Measurements from ENCODE around the gene VEGFB.
"Not testable (repeated sequence)": the region's sequence is repeated elsewhere in the genome, so short reads cannot be mapped to it uniquely, and the experiment has no call there.

The VEGFB gene

GRCh38 chr11:64241491-64242374 lies 7.3 kb downstream of the VEGFB start:
- DNase-seq = peak in 8 of 42 donors; percentile 98 to 100 (median 100)
- intact Hi-C loops (cut with DNase I) = no loop called here

DNA sequence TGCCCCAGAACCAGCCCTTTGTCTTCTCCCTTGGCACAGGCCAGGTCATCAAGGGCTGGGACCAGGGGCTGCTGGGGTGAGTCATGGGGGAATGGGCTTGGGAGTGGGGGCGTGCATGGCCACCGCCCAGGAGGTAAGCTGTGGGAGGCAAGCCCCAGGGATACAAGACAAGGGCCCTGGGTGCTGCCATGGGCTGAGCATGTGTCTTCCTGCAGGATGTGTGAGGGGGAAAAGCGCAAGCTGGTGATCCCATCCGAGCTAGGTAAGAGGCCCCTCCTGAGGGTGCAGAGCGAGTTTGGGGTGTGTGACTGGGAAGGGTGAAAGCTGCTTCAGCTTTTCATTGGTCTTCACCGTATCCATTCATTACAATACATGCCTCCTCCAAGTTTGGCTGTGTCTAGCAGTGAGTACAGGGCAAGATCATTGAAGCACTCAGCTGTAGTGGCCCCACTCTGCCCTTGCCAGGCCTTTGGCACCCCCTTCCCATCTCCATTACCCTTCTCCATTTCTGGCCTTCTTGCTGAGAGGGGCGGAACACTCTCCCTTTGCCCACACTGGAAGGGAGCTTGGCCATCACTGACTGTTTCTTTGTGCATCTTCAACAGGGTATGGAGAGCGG lies 9.0 kb downstream of the VEGFB start:
- intact Hi-C loops (cut with DNase I) = no loop called here
- DNase-seq = no peak

- intact Hi-C loops (cut with DNase I) = no loop called here
- no peak for DNase-seq
Observed at GRCh38 chr11:64244107-64244506, 9.7 kb downstream of the VEGFB start.

- intact Hi-C loops (cut with DNase I) = no loop called here
- no peak for DNase-seq
Observed at GRCh38 chr11:64244966-64245365, 10.6 kb downstream of the VEGFB start.

GRCh38 chr11:64245401-64245796 lies 11.0 kb downstream of the VEGFB start:
- intact Hi-C loops (cut with DNase I) = no loop called here
- peak in 25 of 42 donors; percentile 38 to 84 (median 62) for DNase-seq

DNA sequence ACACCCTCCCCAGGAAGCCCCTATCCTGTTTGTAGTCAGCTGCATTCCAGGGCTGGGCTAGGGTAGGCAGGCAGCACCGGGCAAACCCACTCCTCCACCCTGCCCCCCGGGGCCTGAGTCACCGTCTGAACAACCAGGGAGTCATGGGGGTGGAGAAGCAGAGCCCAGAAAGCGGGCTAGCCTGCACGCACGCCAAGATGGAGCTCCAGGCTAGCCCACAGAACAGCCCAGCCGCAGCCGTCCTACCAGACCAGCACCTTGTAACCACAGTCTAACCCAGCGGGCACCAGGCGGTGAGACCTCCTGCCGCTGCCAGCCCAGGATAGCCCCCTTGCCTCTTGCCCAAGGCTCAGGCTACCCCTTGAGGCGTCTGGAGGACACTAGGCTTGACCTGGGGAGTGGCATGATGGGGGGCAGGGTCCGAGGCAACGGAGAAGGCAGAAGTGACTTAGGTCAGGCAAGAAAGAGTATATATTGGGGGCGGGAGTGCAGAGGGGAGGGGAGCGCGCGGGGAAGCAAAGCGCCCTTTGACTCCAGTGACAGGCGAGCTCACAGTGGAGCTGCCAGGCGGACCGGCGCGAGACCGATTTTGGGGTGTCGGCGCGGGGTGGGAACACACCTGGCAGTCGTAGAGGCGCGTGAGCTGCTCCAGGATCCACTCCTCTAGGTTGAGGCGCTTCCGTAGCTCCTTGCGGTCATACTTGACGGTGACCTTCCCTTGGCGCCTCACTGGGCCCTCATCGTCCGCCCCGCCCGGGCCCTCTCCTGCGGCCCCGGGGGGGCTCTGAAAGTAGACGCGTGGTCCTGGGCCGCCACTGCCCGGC lies 11.6 kb downstream of the VEGFB start:
- DNase-seq = peak in 18 of 42 donors; percentile 28 to 79 (median 58)
- intact Hi-C loops (cut with DNase I) = no loop called here

DNA sequence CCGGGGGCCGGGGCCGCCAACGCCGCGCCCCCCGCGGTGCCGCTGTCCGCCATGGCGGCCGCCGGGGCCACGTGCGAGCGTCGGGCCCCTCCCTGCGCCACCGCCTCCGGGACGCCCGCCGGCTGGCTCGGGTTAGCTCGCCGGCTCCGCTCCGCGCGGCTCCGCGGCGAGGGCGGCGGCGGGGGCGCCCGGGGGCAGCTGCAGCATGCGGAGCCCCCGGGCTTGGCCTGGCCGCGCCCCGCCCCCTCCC lies 12.2 kb downstream of the VEGFB start:
- DNase-seq; intact Hi-C loops (cut with DNase I): not testable (repeated sequence)

DNA sequence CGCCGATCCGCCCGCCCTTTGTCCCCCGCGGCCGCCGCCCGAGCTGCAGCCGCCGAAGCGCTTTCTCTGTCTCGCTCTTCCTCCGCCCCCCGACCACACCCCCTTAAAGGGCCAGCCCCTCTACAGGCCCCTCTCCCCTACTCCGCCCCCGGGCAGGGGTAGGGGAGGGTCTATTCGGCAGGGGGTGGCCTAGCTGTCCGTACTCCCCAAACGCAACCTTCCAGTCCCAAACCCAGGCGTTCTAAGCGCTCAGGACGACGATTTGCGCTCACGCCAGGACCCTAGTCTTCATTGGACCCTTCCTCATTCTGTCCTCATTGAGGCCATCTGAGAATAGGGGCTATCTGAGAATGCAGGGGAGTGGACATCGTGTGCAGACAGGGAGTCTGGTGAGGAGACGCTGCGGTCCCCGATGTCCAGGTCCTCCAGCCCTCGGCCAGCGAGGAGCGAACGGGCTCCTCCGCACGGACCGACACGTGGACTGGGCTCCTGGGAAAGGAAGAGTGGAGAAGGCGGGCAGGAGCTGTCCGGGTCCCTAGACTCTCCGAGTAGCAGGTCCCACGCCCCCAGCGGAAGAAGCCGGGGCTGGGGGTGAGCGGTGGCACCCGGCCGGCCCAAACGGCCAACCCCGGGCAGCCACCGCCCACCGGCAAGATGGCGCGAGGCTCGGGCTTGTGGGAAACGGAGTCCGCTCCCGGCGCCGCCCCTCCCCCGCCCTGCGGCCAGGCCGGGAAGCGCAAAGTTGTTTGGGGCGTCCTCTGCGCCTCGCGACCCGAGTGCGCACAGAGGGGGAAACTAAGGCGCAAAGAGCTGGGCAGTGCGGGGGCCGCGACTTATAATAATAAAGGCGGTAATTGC lies 12.7 kb downstream of the VEGFB start, which contains the start of gene PPP1R14B:
Gene PPP1R14B (minus strand): TSS at position 73 of the 858 bp plus-strand sequence. CDS start 270 bp downstream, outside the sequence.
- intact Hi-C loops (cut with DNase I) = no loop called here
- peak; percentile 52 to 94 (median 88) for DNase-seq

DNA sequence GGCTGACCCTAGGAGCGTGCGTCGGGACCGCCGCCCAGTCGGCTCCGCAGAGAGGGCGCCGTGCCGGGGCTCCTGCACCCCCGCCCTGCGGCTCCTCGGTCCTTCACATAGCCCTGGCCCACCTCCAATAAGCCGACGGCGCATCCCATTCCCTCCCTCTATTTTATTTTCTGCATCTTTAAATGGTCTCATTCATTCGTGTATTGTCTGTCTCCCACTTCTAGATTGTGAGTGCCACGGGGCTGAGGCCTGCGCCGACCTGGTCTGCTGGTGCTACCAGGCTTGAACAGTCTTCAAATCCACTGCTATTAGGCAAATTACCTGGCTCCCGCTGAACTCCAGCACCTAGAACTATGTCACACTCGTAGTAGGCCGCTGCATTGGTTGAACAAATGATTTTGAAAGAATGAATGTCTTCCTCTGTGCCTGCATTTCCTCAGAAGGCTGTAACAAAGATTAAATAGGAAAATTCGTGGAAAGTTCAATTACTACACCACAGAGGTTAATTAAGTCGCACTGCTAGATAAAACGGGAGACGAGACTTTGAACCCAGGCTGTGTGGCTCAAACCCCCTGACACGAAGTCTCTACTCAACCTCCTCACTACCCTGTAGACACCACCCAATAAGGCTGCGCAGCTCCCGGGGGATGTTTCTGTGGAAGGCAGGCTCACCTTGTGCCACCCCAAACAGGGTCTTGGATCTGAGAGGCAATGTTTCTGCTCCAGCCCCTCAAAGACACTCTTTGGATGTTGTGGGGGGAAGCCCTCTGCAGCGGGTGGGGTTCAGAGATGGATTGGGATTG lies 13.5 kb downstream of the VEGFB start:
- DNase-seq = no peak
- intact Hi-C loops (cut with DNase I) = no loop called here

- DNase-seq = no peak
- intact Hi-C loops (cut with DNase I) = no loop called here
Observed at GRCh38 chr11:64248578-64248977, 14.2 kb downstream of the VEGFB start.

- no peak for DNase-seq
- intact Hi-C loops (cut with DNase I) = no loop called here
Observed at GRCh38 chr11:64249038-64249437, 14.7 kb downstream of the VEGFB start.

GRCh38 chr11:64249563-64250414 lies 15.4 kb downstream of the VEGFB start:
- no peak for DNase-seq
- intact Hi-C loops (cut with DNase I) = no loop called here

DNA sequence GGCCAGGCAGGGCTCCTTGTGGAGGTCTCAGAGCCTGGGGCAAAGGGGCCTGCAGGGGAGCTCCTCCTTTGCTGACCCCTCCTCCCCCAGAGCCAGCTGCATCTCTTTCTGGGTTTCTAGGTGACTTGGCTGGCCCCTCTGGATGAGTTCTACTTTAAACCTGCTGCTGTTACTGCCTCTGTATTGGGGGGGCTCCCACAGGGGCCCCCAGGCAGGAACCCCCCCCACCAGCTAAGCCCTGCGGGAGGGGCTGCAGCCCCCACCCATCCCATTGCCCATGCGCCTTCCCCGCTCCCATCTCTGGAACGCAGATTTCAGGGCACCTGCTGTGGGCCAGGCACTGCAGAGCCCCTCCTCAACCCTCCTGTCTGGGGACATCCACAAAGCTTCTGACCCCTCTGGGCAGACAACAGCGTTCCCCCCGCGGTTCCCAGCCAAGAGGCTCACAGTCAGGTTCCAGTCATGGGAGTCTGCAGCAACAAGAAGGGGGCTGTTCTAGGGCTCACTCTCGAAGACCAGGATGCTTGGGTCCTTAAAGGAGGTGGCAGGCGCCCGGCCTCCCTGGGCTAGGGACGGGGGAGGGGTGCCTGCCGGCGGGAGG lies 16.1 kb downstream of the VEGFB start:
- no peak for DNase-seq

DNA sequence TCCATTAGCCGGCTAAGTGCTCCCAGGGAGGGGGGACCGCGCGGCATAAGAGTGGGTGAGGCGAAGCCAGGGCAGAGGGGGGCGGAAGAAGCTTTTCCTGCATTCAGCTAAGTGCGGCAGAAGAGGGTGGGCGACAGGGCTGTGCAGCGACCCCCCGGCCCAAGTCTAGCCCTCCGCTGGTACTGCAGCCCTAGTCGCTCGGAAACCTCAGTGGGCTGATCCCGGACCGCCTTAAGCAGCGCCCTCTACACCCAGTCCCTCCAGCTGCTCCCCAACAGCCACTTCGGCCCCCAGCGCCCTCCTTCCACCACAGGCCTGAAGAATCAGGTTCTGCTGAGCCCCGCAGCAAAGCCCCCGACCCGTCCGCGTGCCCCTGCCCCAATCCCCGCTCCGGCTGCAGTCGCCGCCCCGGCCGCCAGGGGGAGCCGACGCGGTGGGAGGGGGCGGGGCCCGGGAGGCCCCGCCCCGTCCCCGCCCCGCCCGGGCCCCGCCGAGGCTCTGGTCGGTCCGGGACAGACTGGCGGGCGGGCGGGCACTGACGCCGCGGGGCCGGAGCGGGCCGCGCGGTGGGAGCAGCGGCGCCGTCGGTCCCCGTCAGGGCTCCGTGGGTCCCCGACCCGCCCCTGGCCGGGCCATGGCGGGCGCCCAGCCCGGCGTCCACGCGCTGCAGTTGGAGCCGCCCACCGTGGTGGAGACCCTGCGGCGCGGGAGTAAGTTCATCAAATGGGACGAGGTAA lies 16.8 kb downstream of the VEGFB start, which contains the start of gene PLCB3:
Gene PLCB3 (plus strand): TSS at position 515 of the 737 bp plus-strand sequence. CDS start 120 bp downstream, at position 635.
- DNase-seq = peak in 28 of 42 donors; percentile 49 to 83 (median 66)
- intact Hi-C loops (cut with DNase I) = no loop called here

More for the DNA sequence above, 16.1 kb downstream of the VEGFB start:
- intact Hi-C loops (cut with DNase I) = no loop called here

- no peak for DNase-seq
- intact Hi-C loops (cut with DNase I) = no loop called here
Observed at GRCh38 chr11:64251753-64252002, 17.3 kb downstream of the VEGFB start.
